Measurements from ENCODE around the gene MSRB2. TPM values are rescaled to one million over a fixed set of nuclear protein-coding genes. Genes with fewer than 3 reads are reported as not detected.

MSRB2 gene
- total RNA-seq, 2 donors from 2014 or later: 6.0 to 14.2 TPM

DNA sequence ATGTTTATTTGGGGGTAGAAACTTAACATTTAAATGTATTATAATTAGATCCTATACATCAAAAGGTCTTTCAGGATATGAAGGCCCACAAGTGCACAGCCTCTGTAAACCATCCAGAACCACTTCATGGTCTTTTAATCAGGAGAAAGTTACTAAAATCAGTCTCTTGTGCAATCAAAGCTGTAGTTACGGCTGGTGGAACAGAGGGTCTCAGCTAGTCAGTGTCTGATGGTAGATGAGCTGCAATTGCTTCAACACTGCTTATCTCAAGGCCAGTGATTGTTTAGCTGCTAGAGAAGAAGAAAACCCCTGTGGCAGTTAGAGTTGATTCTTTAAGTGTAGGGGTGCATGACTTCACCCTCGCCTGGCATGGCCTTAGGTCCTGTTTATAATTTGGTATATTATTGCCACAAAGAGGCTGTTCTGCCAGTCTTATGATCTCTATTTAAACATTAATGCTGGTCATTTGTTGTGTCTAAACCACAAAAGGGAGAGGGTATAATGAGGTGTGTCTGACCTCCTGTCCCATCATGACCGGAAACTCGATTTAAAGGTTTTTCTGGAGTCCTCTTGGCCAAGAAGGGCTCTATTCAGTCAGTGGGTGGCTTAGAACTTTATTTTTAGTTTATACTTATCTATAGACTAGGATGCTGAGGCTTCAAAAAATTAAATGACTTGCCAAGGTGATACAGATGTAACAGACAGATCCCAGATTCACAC is 21.3 kb downstream of the MSRB2 start:
- H3K27me3 Mint-ChIP-seq: no peaks in the 10 kb centered on the region
- no peak overlapping the region for H3K4me3 Mint-ChIP-seq
- no peak overlapping the region for H3K27ac Mint-ChIP-seq
- no peaks in the 10 kb centered on the region for H3K4me1 Mint-ChIP-seq
- no peaks in the 10 kb centered on the region for H3K9me3 Mint-ChIP-seq
- ATAC-seq (replicated peaks): no peak
- peaks cover 36% of the 10 kb centered on the region for H3K36me3 Mint-ChIP-seq (ENCODE audit: low read depth)

DNA sequence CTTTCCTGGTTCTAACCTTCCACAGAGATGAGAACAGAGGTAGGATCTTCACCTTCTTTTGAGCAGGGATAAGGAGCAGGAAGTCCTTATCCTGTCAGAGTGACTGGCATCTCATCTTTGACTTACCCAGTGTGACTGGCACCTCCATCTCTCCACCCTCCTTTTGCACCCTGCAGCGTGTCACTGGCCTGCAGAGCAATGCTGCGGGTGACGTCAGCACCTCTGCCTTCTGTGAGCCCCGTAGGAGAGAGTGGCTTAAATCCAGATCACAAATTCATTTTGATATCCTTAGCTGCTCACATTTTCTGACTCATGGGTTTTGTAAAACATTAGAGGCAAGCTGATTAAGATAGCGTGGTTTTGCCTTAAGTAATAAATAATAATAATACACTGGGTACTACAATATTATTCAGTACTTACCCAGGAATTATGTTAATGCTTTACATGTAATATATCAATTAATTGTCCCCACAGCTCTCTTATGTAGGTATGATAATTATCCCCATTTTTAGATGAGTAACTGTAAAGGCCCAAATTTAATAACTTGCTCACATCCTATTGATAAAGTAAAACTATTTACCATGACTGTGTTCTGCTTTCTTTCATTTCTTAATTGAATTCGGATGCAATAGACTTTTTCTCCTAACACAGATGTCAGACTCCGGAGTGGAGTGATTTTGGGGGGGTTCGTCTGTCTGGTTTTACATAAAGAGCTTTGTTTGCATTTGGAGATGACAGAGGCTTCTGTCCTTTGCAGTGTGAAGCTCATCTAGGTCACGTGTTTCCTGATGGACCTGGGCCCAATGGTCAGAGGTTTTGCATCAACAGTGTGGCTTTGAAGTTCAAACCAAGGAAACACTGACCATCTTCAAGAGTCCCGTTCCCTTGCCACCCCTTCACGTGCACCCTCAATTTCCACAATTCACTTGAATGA is 24.9 kb downstream of the MSRB2 start:
- H3K36me3 Mint-ChIP-seq (ENCODE audit: low read depth): peaks cover 15% of the 10 kb centered on the region
- no peaks in the 10 kb centered on the region for H3K27me3 Mint-ChIP-seq
- no peak for ATAC-seq (replicated peaks)
- no peak overlapping the region for H3K27ac Mint-ChIP-seq
- no peaks in the 10 kb centered on the region for H3K9me3 Mint-ChIP-seq
- H3K4me1 Mint-ChIP-seq: no peaks in the 10 kb centered on the region
- no peak overlapping the region for H3K4me3 Mint-ChIP-seq

DNA sequence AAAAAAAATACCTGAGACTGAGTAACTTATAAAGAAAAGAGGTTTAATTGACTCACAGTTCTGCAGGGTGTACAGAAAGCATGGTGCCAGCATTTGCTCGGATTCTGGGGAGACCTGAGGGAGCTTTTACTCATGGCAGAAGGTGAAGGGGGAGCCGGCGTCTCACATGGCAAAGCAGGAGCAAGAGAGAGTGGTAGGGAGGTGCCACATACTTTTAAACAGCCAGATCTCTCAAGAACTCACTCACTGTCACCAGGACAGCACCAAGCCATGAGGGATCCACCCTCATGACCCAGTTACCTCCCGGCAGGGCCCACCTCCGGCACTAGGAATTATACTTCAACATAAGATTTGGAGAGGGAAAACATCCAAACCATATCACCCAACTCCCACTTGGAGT is 25.8 kb downstream of the MSRB2 start:
- Mint-ChIP-seq H3K27me3 (no peaks in the 10 kb centered on the region), H3K4me3 (no peak overlapping the region), H3K9me3 (no peaks in the 10 kb centered on the region), H3K4me1 (no peaks in the 10 kb centered on the region), H3K36me3 (ENCODE audit: low read depth) (peaks cover 15% of the 10 kb centered on the region), H3K27ac (no peak overlapping the region)
- ATAC-seq (replicated peaks): no peak

DNA sequence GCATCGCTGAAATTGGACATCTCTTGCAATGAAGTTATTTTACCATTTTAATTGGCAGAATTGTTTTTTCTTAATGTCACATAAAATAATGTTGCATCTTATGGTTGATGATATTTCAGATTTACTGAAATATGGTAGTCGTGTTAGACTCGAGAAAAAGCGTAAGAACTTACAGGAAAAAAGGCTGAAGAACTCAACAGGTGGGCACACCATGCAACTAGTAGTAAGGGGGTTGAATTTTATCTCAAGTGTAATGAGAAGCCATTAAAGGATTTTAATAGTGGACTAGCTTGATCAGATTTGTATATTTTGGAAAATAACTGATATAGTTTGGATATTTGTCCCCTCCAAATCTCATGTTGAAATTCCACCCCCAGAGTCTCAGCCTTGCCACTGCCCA is 41.1 kb downstream of the MSRB2 start:
- no peak overlapping the region for H3K27ac Mint-ChIP-seq
- no peaks in the 10 kb centered on the region for H3K9me3 Mint-ChIP-seq

DNA sequence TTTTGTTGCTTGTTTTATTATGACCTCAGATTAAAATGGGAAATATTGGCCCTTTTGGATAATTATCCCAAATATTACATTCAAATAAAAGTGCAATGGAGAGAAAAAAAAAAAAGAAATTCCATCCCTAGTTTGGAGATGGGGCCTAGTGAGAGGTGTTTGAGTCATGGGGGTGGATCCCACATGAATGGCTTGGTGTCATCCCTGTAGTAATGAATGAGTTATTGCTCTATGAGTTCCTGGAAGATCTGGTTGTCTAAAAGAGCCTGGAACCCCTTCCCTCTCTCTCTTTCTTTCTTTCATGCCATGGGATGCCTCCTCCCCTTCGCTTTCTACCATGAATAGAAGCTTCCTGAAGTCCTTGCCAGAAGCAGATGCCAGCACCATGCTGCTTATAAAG is 44.3 kb downstream of the MSRB2 start:
- ATAC-seq (replicated peaks): no peak
- Mint-ChIP-seq H3K4me1 (no peaks in the 10 kb centered on the region), H3K4me3 (no peak overlapping the region), H3K36me3 (ENCODE audit: low read depth) (no peaks in the 10 kb centered on the region), H3K27ac (no peak overlapping the region), H3K27me3 (peaks cover 12% of the 10 kb centered on the region), H3K9me3 (no peaks in the 10 kb centered on the region)

More for the DNA sequence above, 41.1 kb downstream of the MSRB2 start:
- no peak for ATAC-seq (replicated peaks)
- Mint-ChIP-seq H3K4me3 (no peak overlapping the region), H3K27me3 (peaks cover 12% of the 10 kb centered on the region), H3K36me3 (ENCODE audit: low read depth) (no peaks in the 10 kb centered on the region), H3K4me1 (no peaks in the 10 kb centered on the region)

DNA sequence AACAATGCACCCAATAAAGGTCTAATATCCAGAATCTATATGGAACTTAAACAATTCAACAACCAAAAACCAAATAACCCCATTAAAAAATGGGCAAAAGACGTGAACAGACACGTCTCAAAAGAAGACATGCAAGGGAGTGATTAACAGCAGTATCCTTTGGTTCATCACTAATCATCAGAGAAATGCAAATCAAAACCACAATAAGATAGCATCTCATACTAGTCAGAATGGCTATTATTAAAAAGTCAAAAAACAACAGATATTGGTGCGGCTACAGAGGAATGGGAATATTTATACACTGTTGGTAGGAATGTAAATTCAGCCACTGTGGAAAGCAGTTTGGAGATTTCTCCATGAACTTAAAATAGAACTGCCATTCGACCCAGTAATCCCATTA is 46.6 kb downstream of the MSRB2 start:
- no peak overlapping the region for H3K4me3 Mint-ChIP-seq
- no peak for ATAC-seq (replicated peaks)
- no peak overlapping the region for H3K27ac Mint-ChIP-seq
- peaks cover 12% of the 10 kb centered on the region for H3K27me3 Mint-ChIP-seq
- no peaks in the 10 kb centered on the region for H3K9me3 Mint-ChIP-seq
- no peaks in the 10 kb centered on the region for H3K36me3 Mint-ChIP-seq (ENCODE audit: low read depth)
- no peaks in the 10 kb centered on the region for H3K4me1 Mint-ChIP-seq

DNA sequence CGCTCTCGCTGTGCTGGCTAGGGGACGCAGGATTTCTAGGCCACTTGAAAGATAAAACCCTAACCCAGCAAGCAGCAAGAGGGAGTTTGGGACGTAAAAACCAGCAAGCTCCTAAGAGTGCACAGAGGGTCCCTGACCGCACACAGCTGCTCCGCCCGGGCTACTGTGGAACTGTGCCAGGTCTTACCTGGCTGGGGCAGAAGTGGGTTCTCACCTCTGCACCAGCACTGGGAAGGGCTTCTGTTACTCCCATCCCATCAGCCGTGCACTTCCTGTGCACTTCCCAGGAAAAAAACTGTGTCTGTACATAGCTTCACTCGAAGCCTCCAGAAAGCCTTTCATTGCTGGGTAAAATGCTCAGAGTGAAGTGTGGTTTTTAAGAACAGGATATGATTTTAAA is 50.9 kb downstream of the MSRB2 start:
- Mint-ChIP-seq H3K27me3 (peaks cover 9% of the 10 kb centered on the region), H3K4me1 (no peaks in the 10 kb centered on the region), H3K27ac (no peak overlapping the region), H3K4me3 (no peak overlapping the region), H3K9me3 (no peaks in the 10 kb centered on the region), H3K36me3 (ENCODE audit: low read depth) (no peaks in the 10 kb centered on the region)
- ATAC-seq (replicated peaks): no peak

DNA sequence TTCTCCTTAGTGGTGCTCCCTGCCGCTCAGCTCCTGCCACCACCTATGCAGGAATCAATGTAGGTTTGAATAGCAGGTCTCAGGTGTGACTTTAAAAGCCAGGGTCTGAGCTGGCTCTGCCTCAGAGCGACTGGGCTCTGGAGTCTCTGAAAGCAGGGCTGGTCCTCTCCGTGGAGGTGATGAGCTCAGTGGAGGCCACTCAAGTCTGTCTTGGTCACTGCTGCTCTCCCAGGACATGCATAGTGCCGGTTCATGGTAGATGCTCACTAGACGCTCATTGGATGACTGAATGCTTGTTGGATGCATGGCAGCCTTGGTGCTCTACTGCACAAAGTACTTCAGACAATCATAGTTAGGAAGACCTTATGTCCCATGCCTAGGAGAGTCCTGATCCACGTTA is 51.7 kb downstream of the MSRB2 start:
- no peaks in the 10 kb centered on the region for H3K4me1 Mint-ChIP-seq

DNA sequence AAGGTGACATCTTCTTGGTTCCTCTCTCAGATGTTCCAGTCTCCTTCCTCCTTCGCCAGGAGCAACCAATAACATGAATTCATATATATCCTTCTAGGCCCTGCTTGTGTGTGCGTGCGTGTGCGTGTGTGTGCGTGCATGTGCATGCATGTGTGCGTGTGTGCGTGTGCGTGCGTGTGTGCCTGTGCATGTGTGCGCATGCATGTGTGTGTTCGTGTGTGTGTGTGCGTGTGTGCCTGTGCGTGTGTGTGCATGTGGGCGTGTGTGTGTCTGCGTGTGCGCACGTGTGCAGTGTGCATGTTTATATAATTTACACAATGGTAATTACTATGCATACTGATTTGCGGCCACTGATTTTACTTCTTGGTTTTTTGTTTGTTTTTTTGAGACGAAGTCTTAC is 52.8 kb downstream of the MSRB2 start:
- H3K27ac Mint-ChIP-seq: no peak overlapping the region

More for the DNA sequence above, 51.7 kb downstream of the MSRB2 start:
- H3K9me3 Mint-ChIP-seq: no peaks in the 10 kb centered on the region
- H3K27ac Mint-ChIP-seq: no peak overlapping the region
- ATAC-seq (replicated peaks): no peak
- peaks cover 11% of the 10 kb centered on the region for H3K27me3 Mint-ChIP-seq
- H3K36me3 Mint-ChIP-seq (ENCODE audit: low read depth): no peaks in the 10 kb centered on the region
- H3K4me3 Mint-ChIP-seq: no peak overlapping the region

DNA sequence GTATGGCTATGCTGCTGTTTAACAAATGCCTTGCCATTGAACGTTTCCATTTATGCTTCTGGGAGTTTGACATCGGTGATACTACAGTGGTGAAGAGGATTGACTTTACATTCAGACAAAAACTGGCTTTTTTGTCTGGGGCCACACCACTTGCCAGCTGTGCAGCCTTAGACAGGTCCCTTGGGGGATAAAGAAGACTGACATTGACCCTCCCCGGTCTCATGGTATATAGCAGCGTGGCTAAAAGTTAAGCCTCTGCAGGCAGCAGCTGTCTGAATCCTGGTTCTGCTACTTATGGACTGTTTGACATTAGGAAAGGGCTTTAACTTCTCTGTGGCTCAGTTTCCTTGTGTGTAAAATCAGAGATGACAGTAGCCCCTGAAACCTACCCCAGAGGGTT is 54.7 kb downstream of the MSRB2 start:
- no peaks in the 10 kb centered on the region for H3K36me3 Mint-ChIP-seq (ENCODE audit: low read depth)
- no peaks in the 10 kb centered on the region for H3K9me3 Mint-ChIP-seq
- ATAC-seq (replicated peaks): no peak
- no peak overlapping the region for H3K27ac Mint-ChIP-seq
- peaks cover 8% of the 10 kb centered on the region for H3K27me3 Mint-ChIP-seq
- H3K4me3 Mint-ChIP-seq: no peak overlapping the region
- no peaks in the 10 kb centered on the region for H3K4me1 Mint-ChIP-seq

More for the DNA sequence above, 52.8 kb downstream of the MSRB2 start:
- H3K4me3 Mint-ChIP-seq: no peak overlapping the region
- no peaks in the 10 kb centered on the region for H3K9me3 Mint-ChIP-seq
- no peaks in the 10 kb centered on the region for H3K4me1 Mint-ChIP-seq
- H3K27me3 Mint-ChIP-seq: peaks cover 8% of the 10 kb centered on the region
- no peak for ATAC-seq (replicated peaks)
- H3K36me3 Mint-ChIP-seq (ENCODE audit: low read depth): no peaks in the 10 kb centered on the region

DNA sequence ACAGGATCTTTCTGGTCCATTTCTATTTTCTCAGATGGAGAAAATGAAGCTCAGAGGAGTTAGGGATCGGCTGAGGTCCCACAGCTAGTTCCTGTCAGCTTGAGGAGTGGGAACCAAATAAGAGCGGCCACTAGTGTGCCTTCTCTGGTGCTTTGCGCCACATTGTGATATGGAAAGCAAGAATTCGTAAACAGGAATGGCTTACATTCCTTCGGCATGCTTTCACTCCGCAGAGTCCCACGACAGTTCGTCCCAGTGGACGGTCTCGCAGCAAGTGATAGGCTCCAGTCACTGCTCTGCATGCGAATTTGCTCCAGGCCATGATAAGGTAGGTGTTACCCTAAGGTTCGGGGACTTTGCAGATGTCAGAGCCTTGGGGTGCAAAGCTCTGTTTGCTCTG is 55.2 kb downstream of the MSRB2 start:
- Mint-ChIP-seq H3K4me3 (no peak overlapping the region), H3K36me3 (ENCODE audit: low read depth) (no peaks in the 10 kb centered on the region), H3K27ac (no peak overlapping the region), H3K27me3 (peaks cover 8% of the 10 kb centered on the region), H3K4me1 (no peaks in the 10 kb centered on the region), H3K9me3 (no peaks in the 10 kb centered on the region)
- ATAC-seq (replicated peaks): no peak

DNA sequence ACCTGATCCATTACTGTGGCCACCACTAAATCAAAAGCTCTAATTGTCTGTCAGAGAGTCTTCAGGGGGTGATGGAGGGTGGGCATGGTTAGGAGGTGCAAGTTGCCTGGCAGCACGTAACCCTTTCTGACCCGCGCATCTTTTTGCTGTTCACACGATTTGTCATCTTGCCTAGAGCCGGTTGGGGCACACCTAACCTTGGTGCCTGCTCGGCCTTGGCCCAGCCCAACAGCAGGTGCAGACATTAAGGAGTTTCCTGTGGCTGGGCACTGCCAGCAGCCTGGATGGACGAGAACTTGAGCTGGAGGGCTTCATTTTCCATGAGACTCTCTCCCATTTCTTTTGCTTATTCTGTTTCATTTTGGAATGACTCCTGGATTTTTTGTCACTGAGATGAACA is 55.7 kb downstream of the MSRB2 start:
- Mint-ChIP-seq H3K4me3 (no peak overlapping the region), H3K27ac (no peak overlapping the region), H3K36me3 (ENCODE audit: low read depth) (no peaks in the 10 kb centered on the region), H3K4me1 (no peaks in the 10 kb centered on the region), H3K9me3 (no peaks in the 10 kb centered on the region), H3K27me3 (peaks cover 9% of the 10 kb centered on the region)
- no peak for ATAC-seq (replicated peaks)

DNA sequence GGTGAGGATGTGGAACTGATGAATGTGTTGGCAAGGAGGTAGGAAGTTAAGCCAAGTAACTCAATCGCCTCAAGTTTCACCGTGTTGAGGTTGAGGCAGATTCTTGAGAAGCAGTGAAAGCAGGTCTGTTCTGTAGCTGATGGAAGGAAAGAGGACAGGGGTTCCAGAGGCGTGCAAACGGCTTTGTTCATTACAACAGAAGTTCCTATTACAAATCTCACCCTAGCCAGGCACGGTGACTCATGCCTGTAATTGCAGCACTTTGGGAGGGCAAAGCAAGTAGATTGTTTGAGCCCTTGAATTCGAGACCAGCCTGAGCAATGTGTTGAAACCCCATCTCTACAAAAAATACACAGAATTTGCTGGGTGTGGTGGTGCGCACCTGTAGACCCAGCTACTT is 59.8 kb downstream of the MSRB2 start:
- ATAC-seq (replicated peaks): no peak
- Mint-ChIP-seq H3K27ac (no peak overlapping the region), H3K27me3 (peaks cover 32% of the 10 kb centered on the region), H3K9me3 (no peaks in the 10 kb centered on the region), H3K4me3 (no peak overlapping the region), H3K4me1 (no peaks in the 10 kb centered on the region), H3K36me3 (ENCODE audit: low read depth) (no peaks in the 10 kb centered on the region)

DNA sequence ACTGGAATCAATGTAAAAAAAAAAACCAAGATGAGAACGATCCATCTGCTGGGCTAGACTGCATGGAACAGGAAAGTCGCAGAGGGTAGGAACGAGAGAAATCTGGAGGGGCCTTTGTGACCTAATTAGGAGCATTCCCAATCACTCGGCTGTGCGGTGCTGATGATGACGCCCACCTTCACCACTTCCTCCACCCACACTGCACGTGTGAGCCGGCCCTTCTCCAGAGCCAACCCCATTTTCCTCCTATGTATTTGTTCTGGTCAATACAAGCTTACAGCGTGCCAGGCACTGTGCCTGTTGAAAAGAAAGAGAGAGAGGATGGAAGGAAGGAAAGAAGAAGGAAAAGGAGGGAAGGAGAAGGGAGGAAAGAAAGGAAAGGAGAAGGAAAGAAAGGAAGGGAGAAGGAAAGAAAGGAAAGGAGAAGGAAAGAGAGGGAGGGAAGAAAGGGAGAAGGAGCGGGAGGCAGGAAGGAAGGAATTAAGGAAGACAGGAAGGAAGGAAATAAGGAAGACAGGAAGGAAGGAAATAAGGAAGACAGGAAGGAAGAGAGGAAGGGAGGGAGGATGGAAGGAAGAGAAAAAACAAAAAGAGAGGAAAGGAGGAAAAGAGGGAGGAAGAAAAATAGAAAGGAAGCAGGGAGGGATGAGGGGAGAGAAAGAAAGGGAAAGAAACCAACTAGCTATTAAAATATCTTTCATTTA is 61.2 kb downstream of the MSRB2 start:
- no peak for ATAC-seq (replicated peaks)
- Mint-ChIP-seq H3K4me1 (no peaks in the 10 kb centered on the region), H3K27ac (no peak overlapping the region), H3K9me3 (no peaks in the 10 kb centered on the region), H3K36me3 (ENCODE audit: low read depth) (no peaks in the 10 kb centered on the region), H3K4me3 (no peak overlapping the region), H3K27me3 (peaks cover 32% of the 10 kb centered on the region)
